ENCODE results near the gene VEGFC.

Gene VEGFC

GRCh38 chr4:176805155-176805554 is 12.4 kb upstream of the VEGFC start:
- ChIA-PET POLR2A (no interaction called here), CTCF (interaction anchor here (1.3 kb wide), 1 partner anchor 242 kb away, joined by 5 read pairs; no protein-coding TSS in a partner anchor)
- DNase-seq (ENCODE audit: low read depth, low spot score) = peak; percentile 68
- TF ChIP-seq, protein P1, sequence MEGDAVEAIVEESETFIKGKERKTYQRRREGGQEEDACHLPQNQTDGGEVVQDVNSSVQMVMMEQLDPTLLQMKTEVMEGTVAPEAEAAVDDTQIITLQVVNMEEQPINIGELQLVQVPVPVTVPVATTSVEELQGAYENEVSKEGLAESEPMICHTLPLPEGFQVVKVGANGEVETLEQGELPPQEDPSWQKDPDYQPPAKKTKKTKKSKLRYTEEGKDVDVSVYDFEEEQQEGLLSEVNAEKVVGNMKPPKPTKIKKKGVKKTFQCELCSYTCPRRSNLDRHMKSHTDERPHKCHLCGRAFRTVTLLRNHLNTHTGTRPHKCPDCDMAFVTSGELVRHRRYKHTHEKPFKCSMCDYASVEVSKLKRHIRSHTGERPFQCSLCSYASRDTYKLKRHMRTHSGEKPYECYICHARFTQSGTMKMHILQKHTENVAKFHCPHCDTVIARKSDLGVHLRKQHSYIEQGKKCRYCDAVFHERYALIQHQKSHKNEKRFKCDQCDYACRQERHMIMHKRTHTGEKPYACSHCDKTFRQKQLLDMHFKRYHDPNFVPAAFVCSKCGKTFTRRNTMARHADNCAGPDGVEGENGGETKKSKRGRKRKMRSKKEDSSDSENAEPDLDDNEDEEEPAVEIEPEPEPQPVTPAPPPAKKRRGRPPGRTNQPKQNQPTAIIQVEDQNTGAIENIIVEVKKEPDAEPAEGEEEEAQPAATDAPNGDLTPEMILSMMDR (IDR thresholded peaks at IDR 0.05; ENCODE audit: insufficient read depth, low read length, missing control alignments) = no peak
- H3K4me3 ChIP-seq (ENCODE audit: low read depth, low read length) = no peak overlapping the region

DNA sequence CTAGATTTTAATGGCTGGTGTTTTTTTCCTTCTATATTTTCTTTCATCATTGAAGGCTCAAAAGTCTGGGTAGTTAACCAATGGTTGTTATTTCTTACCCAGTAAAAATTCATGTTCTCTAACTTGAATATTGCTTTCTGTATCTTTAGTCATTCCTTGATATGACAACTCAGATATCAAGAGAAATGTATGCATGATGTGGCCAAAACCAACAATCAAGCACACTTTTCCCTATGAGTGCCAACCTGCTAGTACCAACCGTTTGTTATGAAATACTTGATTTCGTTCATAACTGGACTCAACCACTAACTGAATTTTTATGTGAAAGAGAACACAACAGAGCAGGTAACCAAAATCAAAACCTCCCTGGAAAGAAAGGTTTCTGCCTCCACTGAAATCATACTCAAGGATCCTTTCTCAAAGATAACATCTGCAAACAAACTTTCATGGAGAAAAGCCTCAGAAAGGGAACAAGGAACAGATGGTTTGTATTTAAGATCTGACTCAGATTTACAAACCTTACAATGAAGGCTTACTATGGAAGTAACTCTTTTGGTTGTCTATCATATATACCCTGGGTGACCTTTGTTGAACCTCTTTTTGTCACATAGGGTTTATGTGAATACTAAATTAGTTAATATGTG is 8.3 kb upstream of the VEGFC start:
- POLR2A ChIA-PET = no interaction called here
- TF ChIP-seq, protein P1 (IDR thresholded peaks at IDR 0.05; ENCODE audit: insufficient read depth, low read length, missing control alignments) = no peak
- DNase-seq (ENCODE audit: low read depth, low spot score) = no peak
- no peak overlapping the region for H3K4me3 ChIP-seq (ENCODE audit: low read depth, low read length)
- CTCF ChIA-PET = no interaction called here

GRCh38 chr4:176799653-176800052 is 6.9 kb upstream of the VEGFC start:
- TF ChIP-seq, protein P1 (IDR thresholded peaks at IDR 0.05; ENCODE audit: insufficient read depth, low read length, missing control alignments) = no peak
- ChIA-PET POLR2A (no interaction called here), CTCF (interaction anchor here (0.7 kb wide), 1 partner anchor 8 kb away, joined by 3 read pairs; no protein-coding TSS in a partner anchor)
- DNase-seq (ENCODE audit: low read depth, low spot score) = no peak
- no peak overlapping the region for H3K4me3 ChIP-seq (ENCODE audit: low read depth, low read length)

GRCh38 chr4:176798540-176798939 is 5.8 kb upstream of the VEGFC start:
- TF ChIP-seq, protein P1 (IDR thresholded peaks at IDR 0.05; ENCODE audit: insufficient read depth, low read length, missing control alignments) = no peak
- CTCF ChIA-PET = interaction anchor here (2.1 kb wide), 1 partner anchor 249 kb away, joined by 12 read pairs; no protein-coding TSS in a partner anchor
- H3K4me3 ChIP-seq (ENCODE audit: low read depth, low read length) = no peak overlapping the region
- no peak for DNase-seq (ENCODE audit: low read depth, low spot score)
- POLR2A ChIA-PET = no interaction called here

DNA sequence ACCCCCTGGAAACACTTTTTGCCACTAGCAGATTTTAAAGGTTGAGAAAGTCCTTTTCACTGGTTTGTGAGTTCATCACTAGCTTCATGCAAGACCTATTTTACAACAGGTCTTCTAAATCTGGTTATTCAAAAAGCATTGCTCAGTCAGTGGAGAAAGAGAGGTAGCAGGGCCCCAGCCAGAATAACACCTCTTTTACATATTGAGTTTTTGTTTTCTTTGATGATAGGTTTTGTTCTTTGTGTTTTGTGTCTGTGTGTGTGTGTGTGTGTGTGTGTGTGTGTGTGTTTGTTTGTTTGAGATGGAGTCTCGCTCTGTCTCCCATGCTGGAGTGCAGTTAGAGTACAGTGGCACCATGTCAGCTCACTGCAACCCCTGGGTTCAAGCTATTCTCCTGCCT is 2.7 kb upstream of the VEGFC start:
- no peak overlapping the region for H3K4me3 ChIP-seq (ENCODE audit: low read depth, low read length)
- DNase-seq (ENCODE audit: low read depth, low spot score) = no peak
- POLR2A ChIA-PET = interaction anchor here (1.4 kb wide), 1 partner anchor 44 kb away, joined by 5 read pairs; no protein-coding TSS in a partner anchor
- CTCF ChIA-PET = interaction anchor here (1.1 to 1.8 kb wide), 4 partner anchors 105 to 542 kb away, joined by 3 to 12 read pairs (median 4); no protein-coding TSS in a partner anchor
- TF ChIP-seq, protein P1 (IDR thresholded peaks at IDR 0.05; ENCODE audit: insufficient read depth, low read length, missing control alignments) = no peak

DNA sequence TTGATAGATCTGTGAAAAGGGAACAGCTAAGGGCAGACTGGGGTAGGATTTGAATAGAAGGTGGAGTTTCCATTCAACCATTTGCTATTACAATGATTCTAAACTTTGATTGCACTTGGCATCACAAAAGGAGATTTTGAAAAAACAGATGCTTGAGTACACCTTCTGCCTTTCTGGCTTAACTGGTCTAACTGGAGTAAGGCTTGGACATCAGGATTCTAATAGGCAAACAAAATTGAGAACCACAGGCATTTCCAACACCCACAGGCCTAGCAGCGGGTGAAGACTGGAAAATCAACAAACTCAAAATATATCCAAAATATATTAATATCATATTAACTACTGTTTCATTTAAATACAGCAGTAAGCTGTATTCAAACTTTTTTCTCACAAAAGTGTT is 1.9 kb upstream of the VEGFC start:
- TF ChIP-seq, protein P1 (IDR thresholded peaks at IDR 0.05; ENCODE audit: insufficient read depth, low read length, missing control alignments) = no peak
- no peak overlapping the region for H3K4me3 ChIP-seq (ENCODE audit: low read depth, low read length)
- POLR2A ChIA-PET = interaction anchor here (1.4 to 4.2 kb wide), 2 partner anchors 45 to 89 kb away, joined by 5 to 33 read pairs; no protein-coding TSS in a partner anchor
- no peak for DNase-seq (ENCODE audit: low read depth, low spot score)
- CTCF ChIA-PET = interaction anchor here (1.4 to 3.8 kb wide), 6 partner anchors 27 to 542 kb away, joined by 3 to 52 read pairs (median 4); no protein-coding TSS in a partner anchor

Data from AG04449 (cell line).